ENCODE data around the gene VSIG8.
"Not testable (repeated sequence)": the region's sequence is repeated elsewhere in the genome, so short reads cannot be mapped to it uniquely, and the experiment has no call there.

The VSIG8 gene, protein sequence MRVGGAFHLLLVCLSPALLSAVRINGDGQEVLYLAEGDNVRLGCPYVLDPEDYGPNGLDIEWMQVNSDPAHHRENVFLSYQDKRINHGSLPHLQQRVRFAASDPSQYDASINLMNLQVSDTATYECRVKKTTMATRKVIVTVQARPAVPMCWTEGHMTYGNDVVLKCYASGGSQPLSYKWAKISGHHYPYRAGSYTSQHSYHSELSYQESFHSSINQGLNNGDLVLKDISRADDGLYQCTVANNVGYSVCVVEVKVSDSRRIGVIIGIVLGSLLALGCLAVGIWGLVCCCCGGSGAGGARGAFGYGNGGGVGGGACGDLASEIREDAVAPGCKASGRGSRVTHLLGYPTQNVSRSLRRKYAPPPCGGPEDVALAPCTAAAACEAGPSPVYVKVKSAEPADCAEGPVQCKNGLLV

DNA sequence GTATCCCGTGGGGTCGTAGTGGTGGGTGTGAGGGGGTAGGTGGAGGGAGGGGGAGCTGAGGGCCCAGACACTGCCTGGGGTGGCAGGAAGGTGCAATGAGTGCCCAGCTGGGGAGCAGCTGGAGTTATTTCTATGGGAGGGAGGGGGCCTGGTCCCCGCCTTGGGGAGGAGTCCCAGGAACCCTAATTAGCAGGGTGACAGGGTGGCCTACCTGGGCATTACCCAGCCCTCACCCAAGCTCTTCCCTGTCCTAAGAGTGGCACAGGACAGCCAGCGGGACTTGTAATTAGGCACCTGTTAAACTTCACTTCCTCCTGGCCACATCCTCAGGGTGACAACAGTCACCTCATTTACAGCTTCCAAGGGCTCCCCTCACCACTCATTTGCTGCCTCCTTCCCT, at the start of gene VSIG8:
TSS of gene VSIG8 (minus strand) at position 101 of the 400 bp plus-strand sequence. CDS start 136 bp downstream, outside the sequence.
- no peak for DNase-seq (ENCODE audit: low spot score)

DNA sequence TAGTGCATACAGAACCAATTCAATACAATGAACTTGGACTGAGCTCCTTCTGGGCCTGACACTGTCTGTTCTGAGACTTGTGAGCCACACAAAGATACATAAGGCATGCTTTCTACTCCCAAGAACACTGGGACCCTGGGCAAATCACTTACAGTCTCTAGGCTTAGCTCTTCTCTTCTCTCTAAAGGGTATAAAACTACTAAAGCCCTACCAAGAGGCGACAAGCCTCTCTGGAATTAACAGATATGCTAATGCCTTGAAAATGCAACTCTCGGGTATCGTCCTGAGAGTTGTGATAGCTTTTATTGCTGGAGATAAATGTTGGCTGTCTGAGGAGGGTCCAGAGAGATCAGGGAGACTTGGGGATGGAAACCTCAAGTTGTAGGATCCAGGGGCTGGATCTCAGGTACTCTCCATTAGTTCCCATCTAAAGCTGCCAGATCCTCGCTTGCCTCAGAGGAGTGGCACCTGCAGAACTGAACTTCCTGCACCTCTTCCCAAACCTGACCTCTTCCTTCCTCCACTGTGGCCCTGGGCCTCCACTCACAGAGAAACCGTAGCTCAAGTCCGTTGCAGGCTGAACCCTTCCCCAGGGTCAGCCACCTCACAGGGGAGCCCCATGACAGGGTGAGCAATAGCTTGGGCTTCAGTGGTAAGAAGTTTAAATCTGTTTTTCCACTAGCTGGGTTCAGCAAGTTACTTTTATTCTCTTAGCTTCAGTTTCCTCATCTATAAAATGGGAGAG, 49.0 kb upstream of the VSIG8 start:
- DNase-seq (ENCODE audit: low spot score) = no peak

DNA sequence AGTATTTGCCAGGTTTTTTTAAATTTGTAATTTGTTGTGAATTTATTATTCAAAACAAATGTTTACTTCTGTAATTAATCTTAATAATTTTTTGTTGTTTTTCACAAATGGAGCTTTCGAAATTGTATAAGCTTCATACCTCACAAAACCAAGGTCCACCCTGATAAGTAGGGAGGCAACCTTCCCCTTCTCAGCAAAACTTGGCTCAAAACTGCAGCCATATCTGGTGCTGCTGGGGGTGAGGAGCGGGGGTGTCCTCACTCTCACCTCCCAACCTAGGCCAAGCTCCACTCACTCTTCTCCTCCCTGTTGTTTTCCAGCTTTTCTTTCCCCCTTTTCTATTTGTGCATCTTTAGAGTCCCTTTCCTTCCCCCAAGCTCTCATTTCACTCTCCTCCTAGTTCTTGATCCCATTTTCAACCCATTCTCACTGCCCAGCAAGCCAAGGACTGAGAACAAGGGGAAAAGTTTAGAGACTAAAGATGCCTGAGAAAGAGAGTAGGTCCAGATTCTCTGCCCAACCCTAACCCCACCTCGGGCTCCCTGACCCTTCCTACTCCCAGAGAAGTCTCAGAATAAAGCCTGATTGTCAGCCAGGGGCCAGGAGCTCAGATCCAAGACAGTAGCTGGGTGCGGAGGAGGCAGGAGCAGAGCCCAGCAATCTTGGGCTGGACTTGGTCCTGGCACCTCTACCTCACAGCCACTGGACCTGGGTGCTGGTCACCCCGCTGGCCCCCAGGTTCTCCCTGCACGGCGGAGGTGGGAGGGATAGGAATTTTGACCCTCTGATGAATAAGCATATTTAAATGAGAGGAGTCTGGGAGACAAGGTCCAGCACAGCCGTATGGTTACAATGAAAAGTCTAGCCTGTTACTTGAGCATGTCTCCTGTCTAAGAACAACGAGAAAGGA, 45.8 kb upstream of the VSIG8 start:
- DNase-seq (ENCODE audit: low spot score) = no peak

DNA sequence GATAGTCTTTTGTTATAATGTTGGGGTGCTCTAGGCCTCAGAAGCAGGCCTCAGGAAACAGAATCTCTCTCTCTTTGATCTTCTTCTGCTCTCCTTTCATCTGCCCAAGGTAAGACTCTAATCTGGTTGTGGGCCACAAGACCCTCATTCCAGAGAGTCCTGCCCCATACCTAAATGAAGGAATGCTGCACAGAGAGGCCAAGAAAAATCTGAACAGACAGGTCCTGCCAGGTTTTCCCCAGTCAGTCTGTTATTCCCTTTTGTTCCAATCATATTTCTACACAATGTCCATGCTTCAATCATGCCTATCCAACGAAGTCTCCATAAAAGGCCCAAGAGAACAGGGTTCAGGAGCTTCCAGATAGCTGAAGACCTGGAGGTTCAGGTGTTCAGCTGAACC, 44.5 kb upstream of the VSIG8 start:
- no peak for DNase-seq (ENCODE audit: low spot score)

DNA sequence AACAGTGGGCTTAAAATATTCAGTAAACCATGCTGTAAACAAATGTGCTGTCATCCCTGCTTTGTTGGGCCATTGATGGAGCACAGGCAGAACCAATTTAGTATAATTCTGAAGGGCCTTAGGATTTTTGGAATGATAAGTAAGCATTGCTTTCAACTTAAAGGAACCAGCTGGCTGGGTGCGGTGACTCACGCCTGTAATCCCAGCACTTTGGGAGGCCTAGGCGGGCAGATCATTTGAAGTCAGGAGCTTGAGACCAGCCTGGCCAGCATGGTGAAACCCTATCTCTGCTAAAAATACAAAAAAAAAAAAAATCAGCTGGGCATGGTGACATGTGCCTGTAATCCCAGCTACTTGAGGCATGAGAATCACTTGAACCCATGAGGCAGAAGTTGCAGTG, 41.6 kb upstream of the VSIG8 start:
- DNase-seq (ENCODE audit: low spot score) = not testable (repeated sequence)

DNA sequence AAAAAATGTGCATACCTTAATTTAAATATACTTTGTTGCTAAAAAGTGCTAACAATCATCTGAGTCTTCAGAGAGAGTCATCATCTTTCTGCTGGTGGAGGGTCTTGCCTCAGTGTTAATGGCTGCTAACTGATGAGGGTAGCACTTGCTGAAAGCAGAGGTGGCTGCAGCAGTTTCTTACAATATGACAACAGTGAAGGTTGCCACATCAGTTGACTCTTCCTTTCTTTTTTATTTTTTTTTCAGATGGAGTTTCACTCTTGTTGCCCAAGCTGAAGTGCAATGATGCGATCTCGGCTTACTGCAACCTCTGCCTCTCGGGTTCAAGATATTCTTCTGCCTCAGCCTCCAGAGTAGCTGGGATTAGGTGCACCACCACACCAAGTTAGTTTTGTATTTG, 40.1 kb upstream of the VSIG8 start:
- no peak for DNase-seq (ENCODE audit: low spot score)

DNA sequence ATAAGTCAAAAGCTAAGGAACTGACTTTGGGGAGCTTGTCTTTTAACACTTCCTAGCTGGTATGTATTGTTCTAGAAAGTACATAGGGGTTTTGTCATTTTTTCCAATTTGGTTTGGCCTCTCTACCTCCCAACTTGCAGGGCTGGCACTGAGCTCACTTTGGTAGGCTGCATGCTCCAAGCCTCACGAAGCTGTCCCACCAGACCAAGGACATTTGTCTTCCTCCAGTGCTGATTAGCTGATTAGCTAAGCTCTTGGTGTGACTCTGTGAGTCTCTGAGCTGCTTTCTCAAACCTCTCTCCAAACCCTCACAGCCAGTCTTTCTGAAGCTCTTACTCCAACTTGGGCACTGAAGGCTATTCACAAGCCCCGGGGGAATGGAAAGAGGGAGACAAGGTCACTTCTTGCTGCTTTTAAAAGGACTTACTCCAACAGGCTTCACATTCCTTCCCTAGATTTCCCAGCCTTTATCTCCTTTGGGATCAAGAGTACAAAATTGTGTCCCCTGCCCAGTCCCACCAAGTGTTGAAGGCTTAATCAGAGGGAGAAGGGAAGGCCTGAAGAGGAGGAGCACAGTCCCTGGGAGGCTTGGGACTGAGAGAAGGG, 38.4 kb upstream of the VSIG8 start:
- no peak for DNase-seq (ENCODE audit: low spot score)

DNA sequence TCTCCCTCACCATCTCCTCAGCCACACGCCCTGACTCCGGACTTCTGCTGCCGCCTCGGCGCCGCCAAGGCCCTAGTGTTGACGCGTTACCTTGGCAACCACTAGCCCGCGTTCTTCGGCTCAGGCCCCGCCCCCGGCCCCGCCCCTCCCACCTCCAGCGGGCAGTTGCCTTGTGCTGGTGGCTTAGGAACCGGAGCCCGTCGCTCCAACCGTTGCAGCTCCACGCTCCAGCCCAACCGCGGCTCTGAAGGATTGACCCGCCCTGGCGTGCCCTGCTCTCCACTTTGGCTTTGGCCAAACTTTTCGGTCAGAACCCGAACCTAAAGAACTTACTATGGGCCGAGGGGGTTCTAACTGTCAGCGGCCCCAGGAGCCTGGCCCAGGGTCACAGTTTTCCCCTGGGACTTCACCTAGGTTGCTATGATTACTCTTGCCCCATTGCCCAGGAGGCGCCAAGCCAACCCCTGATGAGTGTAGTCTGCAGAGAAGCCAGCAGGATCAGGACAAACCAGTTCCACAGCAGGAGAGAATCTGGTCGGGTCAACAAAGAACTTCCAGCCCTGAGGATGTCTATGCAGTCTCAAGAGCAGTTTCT, 37.7 kb upstream of the VSIG8 start, which contains the start of gene CFAP45:
TSS of gene CFAP45 (minus strand) at position 80 of the 595 bp plus-strand sequence. CDS start at position 13, 67 bp downstream.
- DNase-seq (ENCODE audit: low spot score) = peak; percentile 64

DNA sequence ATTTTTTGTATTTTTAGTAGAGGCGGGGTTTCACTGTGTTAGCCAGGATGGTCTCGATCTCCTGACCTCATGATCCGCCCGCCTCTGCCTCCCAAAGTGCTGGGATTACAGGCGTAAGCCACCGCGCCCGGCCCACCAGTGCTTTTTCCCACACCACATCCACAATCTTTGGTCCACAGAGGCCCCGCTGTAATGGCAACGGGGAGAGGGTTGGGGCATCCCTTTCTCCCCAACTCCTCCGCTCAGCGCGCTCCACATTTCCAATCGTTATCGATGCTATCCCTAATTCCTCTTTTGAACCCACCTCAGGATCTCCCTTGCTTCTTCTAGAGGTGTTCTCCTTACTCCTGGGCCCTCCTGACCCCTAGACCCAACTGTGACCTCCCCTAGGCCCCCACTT, 37.2 kb upstream of the VSIG8 start:
- DNase-seq (ENCODE audit: low spot score) = not testable (repeated sequence)

DNA sequence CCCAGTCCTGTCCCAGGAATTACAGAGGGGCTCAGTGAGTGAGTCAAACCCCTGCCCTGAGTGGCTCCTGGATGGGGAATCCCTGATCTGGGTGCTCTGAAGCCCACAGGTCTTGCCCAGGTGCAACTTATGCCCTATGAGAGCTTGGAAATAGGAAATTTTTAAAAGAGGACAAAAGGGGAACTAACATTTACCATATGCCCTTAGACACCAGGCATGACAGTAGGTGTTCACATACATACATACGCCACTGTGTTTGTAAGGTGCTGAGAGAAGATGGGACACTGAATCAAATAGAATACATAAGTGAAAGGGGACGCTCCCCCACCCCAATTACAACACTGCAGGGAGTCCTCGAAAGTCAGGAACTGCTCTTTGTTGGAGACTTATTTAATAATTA, 36.1 kb upstream of the VSIG8 start:
- DNase-seq (ENCODE audit: low spot score) = no peak

DNA sequence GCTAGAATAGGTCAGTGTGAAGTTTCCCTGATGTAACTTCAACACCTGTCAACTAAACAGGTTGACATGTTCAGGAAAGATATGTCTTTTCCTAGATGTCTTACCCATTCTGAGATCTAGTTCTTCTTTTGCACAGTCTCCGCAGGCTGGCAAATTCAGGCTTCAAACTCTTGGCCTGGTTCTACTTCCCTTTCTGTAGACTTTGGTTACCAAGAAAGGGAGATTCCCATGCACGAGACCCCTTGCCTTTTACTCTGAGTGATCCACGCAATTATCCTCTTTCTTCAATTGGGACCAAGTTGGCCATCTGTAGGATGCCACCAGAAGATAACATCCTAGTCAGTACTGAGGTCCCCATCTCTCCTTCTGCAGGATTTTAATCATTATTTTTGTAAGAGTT, 35.5 kb upstream of the VSIG8 start:
- no peak for DNase-seq (ENCODE audit: low spot score)

DNA sequence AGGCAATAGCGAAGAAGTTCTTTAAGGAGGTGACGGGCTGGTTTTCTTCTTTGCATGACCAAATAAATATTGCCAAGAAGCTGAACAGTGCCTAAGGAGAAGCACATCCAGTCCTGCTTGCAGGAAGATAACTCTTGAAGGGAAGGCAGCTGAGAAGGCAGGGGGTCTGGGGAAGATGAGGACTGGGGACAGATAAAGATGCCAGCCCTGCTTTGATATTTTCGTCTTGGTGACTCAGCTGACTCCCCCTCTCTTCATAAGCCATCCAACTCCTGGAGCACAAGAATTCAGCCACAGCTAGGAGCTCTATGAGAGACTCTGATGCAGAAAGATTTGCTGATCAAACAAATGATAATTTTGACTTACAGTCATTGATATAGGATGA, 34.1 kb upstream of the VSIG8 start:
- DNase-seq (ENCODE audit: low spot score) = no peak

DNA sequence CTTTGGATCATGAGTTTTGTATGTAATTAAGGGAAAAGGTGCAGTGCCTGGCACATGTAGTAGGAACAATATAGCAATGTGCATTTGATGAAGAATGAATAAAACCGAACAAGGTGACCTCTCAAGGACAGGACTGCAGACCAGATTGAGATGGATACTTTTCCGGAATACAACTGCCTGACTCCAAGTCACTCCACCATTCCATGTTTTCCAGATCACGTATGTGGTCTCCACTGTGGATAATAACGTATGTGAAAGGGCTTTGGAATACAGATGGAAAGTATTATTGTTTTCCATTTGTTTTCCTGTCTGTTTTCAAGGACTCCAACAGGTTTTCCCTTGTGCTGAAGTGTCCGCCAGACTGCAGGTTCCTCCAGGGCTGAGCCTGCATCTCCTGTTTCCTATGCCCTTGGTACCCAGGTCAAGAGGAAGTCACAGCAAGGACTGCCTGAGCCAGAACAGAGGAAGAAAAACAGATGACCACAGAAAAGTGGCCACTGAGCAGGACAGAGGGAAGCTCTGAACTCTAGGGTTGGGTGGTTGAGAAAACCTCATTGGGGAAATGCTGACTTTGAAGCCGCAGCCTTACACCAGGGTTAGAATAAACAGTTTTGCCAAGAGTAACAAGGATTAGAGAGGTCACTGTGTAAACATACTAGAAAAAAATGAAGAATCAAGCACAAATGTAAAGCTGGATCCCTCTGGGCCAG, 33.5 kb upstream of the VSIG8 start:
- DNase-seq (ENCODE audit: low spot score) = no peak

DNA sequence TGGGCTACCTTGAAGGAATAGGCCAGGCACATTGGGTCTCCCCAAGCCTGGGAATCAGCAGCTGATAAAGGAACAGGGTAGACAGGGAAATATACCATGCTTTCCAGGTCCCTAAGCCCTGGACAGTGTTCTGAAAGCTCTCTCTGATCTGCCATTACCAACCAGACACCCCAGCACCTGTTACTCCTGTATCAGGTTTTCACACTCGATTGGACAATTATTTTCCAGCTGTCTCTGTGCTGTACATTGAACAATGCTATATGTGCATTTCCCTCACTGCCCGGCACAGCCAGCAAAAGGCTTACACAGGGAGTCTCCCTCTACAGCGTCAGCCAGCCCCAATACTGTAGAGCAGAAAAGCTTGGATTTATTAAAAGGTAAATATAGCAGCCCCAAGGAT, 32.8 kb upstream of the VSIG8 start:
- DNase-seq (ENCODE audit: low spot score) = no peak

DNA sequence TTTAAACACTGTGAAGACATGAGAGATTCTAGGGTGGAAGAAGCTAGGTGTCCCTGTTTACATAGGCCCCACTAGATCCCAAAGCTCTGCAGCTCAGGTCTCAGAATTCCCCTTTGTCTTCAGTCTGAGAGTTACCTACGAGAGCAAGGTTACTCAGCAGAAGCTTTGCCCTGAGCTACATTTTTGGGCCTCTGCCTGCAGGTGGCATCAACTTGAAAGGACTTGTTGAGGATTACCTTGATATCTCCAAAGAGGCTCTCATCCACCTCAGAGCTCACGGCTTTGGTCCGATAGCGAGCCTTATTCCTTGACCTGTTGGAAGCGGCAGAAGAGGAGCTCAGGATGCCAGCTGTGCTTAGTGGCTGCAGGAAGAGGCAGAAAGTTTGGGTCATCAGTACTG, 30.5 kb upstream of the VSIG8 start:
- no peak for DNase-seq (ENCODE audit: low spot score)

DNA sequence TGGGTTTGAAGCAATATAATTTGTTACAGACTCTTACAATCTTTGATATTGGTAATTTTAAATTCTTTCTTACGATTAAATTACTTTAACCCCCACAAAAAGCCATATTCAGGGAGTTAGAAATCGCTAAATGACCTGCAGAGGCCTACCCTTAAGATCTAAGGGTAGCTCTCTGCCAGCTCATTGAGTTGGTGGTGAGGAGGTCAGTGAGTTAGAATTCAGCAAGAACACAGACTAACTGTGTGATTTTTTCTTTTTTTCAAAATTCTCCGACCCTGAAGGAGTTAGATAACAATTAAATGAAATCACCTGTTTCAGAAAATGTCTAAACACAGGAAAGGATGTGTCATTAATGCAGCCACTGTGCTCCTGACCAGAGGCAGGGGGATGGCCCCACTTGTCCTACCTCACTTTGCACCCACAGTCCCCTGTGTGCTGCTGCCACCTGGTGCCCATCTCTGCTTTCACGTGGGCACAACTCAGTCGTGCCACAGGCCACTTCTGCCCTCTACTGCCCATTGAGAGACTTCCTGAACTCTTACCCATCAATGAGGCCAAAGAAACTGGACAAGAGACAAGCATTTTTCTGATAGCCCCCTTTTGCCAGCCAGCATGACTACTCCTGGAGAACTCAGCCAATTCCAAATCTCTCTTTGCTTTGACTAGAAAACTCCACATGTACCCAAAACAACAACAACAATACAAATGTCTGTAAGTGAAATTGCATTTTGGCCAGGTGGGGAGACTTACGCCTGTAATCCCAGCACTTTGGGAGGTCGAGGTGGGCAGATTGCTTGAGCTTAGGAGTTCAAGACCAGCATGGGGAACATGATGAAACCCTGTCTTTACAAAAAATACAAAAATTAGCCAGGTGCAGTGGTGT, 29.1 kb upstream of the VSIG8 start:
- peak; percentile 90 for DNase-seq (ENCODE audit: low spot score)

DNA sequence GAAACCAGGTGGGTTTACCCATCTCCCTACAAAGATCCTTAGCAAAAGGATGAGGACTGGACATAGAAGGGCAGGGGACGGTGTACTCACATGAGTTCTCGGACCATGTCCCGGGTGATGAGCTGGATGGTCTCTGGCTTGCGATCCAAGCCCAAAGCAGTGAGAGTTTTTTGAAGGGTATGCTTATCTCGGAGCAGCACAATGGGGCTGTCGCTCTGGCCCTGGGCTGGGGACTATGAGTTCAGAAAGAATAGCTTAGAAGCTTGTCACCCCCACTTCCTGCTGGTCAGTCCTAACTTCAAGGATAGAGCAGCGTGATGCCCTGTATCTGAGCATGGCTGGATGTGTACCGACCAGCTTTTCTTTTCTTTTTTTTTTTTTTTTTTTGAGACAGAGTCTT, 27.9 kb upstream of the VSIG8 start:
- DNase-seq (ENCODE audit: low spot score) = peak; percentile 56

DNA sequence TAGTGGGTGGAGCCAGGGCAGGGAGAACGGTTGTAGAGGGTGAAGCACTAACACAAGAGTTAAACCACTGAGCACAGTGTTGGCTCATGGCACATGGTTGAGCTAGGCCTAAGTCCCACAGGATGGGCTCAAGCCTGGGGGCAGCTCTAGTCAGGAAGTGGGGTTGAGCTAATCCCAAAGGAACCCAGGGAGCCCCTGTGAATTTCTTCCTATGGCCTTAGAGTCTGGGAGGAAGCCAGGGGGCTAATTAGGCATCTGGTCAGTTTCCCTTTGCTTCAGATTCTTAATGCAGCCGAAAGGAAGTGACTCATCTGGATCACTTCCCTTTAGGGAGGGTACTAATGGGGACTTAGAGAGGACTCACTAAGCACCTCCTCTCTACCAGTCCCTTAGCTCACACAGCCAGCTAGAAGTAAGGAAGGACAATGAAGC, 27.4 kb upstream of the VSIG8 start:
- peak; percentile 94 for DNase-seq (ENCODE audit: low spot score)

DNA sequence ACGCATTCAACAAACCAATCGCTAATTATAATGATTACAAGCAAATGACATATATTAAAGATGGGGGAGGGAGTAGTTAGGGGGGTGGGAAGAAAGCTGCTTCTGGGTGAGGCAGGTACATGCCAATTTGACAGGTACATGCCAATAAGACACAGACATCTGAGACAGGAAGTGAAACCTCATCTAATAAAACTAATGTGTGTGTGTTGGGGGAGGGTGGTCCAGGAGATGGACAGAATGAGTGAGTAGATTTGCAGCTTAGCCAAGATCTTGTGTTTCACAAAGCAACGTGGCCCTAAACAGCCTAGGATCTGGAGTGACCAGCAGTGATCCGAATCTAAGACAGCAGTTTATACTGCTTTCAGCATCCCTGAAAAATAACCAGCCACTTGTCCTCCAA, 26.7 kb upstream of the VSIG8 start:
- DNase-seq (ENCODE audit: low spot score) = no peak

DNA sequence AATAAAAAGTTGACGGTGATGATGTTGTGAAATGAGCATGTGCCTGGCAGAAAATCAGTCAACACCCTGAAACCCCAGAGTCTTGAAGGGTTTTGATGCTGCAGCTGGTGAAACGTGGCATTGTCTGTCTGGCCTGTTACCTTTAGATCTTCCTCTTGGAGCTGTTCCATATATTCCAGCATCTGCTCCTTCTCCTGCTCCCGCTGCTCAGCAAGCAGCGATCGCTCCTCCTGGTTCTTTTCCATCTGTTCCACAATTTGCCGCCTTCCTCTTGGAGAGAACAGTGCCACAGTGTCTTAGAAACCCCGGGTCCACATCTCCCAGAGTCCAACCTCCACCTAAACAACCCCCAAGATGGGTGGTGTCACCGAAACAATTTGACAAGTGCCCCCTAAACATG, 21.8 kb upstream of the VSIG8 start:
- no peak for DNase-seq (ENCODE audit: low spot score)

Measured in kidney capillary endothelial cell (primary cell).